ENCODE results near the gene WDR93. TPM values are rescaled to one million over a fixed set of nuclear protein-coding genes. Genes with fewer than 3 reads are reported as not detected.

WDR93 gene
- 0.12 and 0.29 TPM in 2 replicates for total RNA-seq
- 0.02 TPM for total RNA-seq (2013)
- polyA plus RNA-seq = 0.06 TPM in 1 of 2 replicates, not detected in the other
- not detected in 2 replicates for polyA minus RNA-seq

DNA sequence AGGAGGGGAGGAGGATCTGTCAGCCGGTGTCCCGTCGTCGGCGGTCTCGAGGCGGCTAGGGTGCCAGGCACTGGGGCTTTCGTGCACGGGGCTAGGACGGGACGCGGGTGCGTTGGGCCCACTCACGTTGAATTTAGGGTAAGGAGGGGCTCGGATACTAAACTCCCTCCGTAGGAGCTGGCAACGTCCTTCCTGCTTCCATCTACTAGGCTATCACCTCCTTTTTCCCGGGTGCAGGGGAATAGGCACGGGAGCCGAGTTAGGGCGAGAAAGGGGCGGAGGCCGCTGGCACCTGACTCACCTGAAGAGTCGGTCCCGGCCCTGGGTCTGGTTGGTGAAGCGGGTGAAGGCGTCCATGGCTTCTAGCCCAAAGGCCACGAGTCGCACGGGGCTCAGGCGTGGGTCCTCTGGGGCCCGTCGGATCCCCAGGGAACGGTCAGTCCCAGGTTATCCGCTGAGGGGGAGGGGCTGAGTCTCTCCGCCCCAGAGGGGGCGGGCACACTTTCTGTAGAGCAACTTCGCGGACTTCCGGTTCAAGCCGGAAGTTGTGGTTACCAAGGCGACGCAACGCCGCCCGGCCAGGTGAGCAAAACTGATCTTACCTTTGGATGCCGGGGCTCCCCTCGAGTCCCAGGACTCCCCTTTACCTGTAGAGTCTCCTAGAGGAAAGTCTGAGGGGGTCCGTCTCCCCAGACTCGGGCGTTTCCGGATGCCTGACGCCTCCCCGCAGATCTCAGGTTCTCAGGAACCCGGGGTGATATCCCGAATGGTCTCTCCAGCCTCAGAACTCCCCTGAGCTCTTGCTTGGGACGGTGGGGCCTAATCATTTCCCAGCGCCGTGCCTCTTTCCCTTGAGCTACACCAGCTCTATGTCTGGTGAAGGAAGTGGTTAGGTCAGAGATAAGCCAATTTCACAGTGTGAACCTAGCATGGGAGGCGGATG lies at the start of gene WDR93, which contains the start of gene PEX11A:
Gene WDR93 (plus strand): TSS at position 536 of the 943 bp plus-strand sequence. CDS start 10,936 bp downstream, outside the sequence.
Gene PEX11A (minus strand): TSS at position 479 of the 943 bp plus-strand sequence. CDS start 122 bp downstream, at position 357.
- Histone ChIP-seq H3K36me3 (replicated peaks in 1 of 2; ENCODE audit: control extremely low read depth in 1 of 2, control insufficient read depth in 1 of 2, extremely low read depth in 1 of 2, insufficient read depth in 2 of 2, low read length in 1 of 2) (no peaks in the 10 kb centered on the region), H3K9me3 (ENCODE audit: control extremely low read depth in 1 of 3, control insufficient read depth in 2 of 3, insufficient read depth in 1 of 3, low read length in 2 of 3) (peaks cover 0 to 3% (median 0%) of the 10 kb centered on the region in 3 donors), H3K9ac (ENCODE audit: low read length) (peak within 1 kb of the TSS; percentile 79), H3K79me2 (ENCODE audit: control insufficient read depth, insufficient read depth, low read length) (no peaks in the 10 kb centered on the region), H4K20me1 (ENCODE audit: control insufficient read depth, insufficient read depth, low read length, poor library complexity, severe bottlenecking) (no peaks in the 10 kb centered on the region), H3K27me3 (replicated peaks in 1 of 4; ENCODE audit: control extremely low read depth in 1 of 4, control insufficient read depth in 3 of 4, insufficient read depth in 4 of 4, low read length in 3 of 4) (no peaks in the 10 kb centered on the region), H3K4me3 (ENCODE audit: control extremely low read depth in 1 of 5, extremely low read depth in 1 of 5, insufficient read depth in 1 of 5, low read depth in 2 of 5, low read length in 4 of 5) (peak within 1 kb of the TSS; percentile 69 to 92 (median 86)), H3K4me1 (ENCODE audit: control insufficient read depth in 2 of 2, insufficient read depth in 2 of 2, low read length in 2 of 2) (peaks cover 4 to 12% of the 10 kb centered on the region in 2 donors), H3K4me2 (replicated peaks; ENCODE audit: low read depth, low read length, poor library complexity, severe bottlenecking) (peak within 1 kb of the TSS; percentile 92), H2AFZ (ENCODE audit: insufficient read depth, low read depth, low read length, poor library complexity, severe bottlenecking) (peak within 1 kb of the TSS; percentile 97), H3K27ac (ENCODE audit: low read length in 2 of 2) (peak within 1 kb of the TSS in 1 of 2 donors; percentile 1)
- TF ChIP-seq CTCF (IDR thresholded peaks at IDR 0.05) = no peak
- no peak for TF ChIP-seq EZH2 (IDR thresholded peaks at IDR 0.05; ENCODE audit: borderline replicate concordance, insufficient read depth, low read depth, low read length, poor library complexity, severe bottlenecking)
- H3K9me3 Mint-ChIP-seq (ENCODE audit: insufficient read depth) = no peaks in the 10 kb centered on the region
- DNase-seq (peak; percentile 86), ATAC-seq (ENCODE audit: low read depth) (peak; percentile 95)
- intact Hi-C loops (cut with micrococcal nuclease) = loop anchor here (10.0 kb wide), 1 partner anchor 1244 kb away; the partner anchor contains the start of genes HDDC3 and UNC45A
- 1% methylated on average over 55 of the region's 60 CpGs for WGBS (ENCODE audit: insufficient coverage)
- H3K27ac Mint-ChIP-seq = peak within 1 kb of the TSS; percentile 76
- H3K27me3 Mint-ChIP-seq = no peaks in the 10 kb centered on the region
- H3K4me1 Mint-ChIP-seq = peaks cover 13% of the 10 kb centered on the region
- POLR2A ChIA-PET = no interaction called here
- CTCF ChIA-PET = interaction anchor here (1.3 kb wide), 1 partner anchor 50 kb away, joined by 4 read pairs; no protein-coding TSS in a partner anchor
- H3K4me3 Mint-ChIP-seq = peak within 1 kb of the TSS; percentile 92
